HEK293T (cell line): Measurements from ENCODE around the gene MACROD2.

ENCODE experiments used
- CTCF ChIA-PET: fragments of 350-600 bp; formaldehyde crosslinking; extraction: SDS; loops from one replicate; lab custom pipeline; 2021; ENCODE audit warnings: antibody characterized with exemption, inconsistent platforms; lab: Yijun Ruan, JAX
- POLR2A ChIA-PET: fragments of 350-600 bp; formaldehyde crosslinking; extraction: SDS; loops from one replicate; lab custom pipeline; 2020; ENCODE audit warnings: antibody characterized with exemption, inconsistent platforms; lab: Yijun Ruan, JAX
- DNase-seq: peaks from one replicate; pipeline ENCODE4 v3.0.0; 2012; ENCODE audit warnings: mixed read lengths; ENCODE audit errors: extremely low spot score
- ARNT ChIP-seq: fragments of 450-650 bp; IDR thresholded peaks from 2 replicates; pipeline ENCODE4 v1.6.1; 2017; ENCODE audit warnings: mild to moderate bottlenecking
- BHLHE40 ChIP-seq: fragments of 450-650 bp; IDR thresholded peaks from 2 replicates; pipeline ENCODE4 v1.6.1; 2016; ENCODE audit warnings: mild to moderate bottlenecking, moderate library complexity, borderline replicate concordance
- CTBP1 ChIP-seq: fragments of 450-650 bp; IDR thresholded peaks from 2 replicates; pipeline ENCODE4 v1.6.1; 2016; ENCODE audit warnings: borderline replicate concordance
- ELF4 ChIP-seq: fragments of 450-650 bp; IDR thresholded peaks from 2 replicates; pipeline ENCODE4 v1.6.1; 2017; ENCODE audit warnings: antibody characterized with exemption
- FOXA1 ChIP-seq: fragments of 450-650 bp; IDR thresholded peaks from 2 replicates; pipeline ENCODE4 v1.6.1; 2016; ENCODE audit warnings: mild to moderate bottlenecking
- FOXK2 ChIP-seq: fragments of 450-650 bp; IDR thresholded peaks from 2 replicates; pipeline ENCODE4 v1.6.1; 2016; ENCODE audit warnings: mild to moderate bottlenecking
- FOXM1 ChIP-seq: fragments of 450-650 bp; IDR thresholded peaks from 2 replicates; pipeline ENCODE4 v1.6.1; 2017; ENCODE audit warnings: mild to moderate bottlenecking, borderline replicate concordance
- HDGF ChIP-seq: fragments of 450-650 bp; IDR thresholded peaks from 2 replicates; pipeline ENCODE4 v1.6.1; 2017; ENCODE audit warnings: antibody characterized with exemption, borderline replicate concordance
- L3MBTL2 ChIP-seq: fragments of 450-650 bp; conservative IDR thresholded peaks from 2 replicates; pipeline ENCODE4 v1.6.1; 2016; ENCODE audit warnings: mild to moderate bottlenecking
- LEF1 ChIP-seq: fragments of 450-650 bp; IDR thresholded peaks from 2 replicates; pipeline ENCODE4 v1.6.1; 2017; ENCODE audit warnings: mild to moderate bottlenecking, borderline replicate concordance
- NFRKB ChIP-seq: fragments of 450-650 bp; IDR thresholded peaks from 2 replicates; pipeline ENCODE4 v1.6.1; 2016; ENCODE audit warnings: mild to moderate bottlenecking, moderate library complexity
- SP1 ChIP-seq: fragments of 450-650 bp; IDR thresholded peaks from 2 replicates; pipeline ENCODE4 v1.6.1; 2017
- SUZ12 ChIP-seq: fragments of 450-650 bp; IDR thresholded peaks from 2 replicates; pipeline ENCODE4 v1.6.1; 2016; ENCODE audit warnings: mild to moderate bottlenecking
- TARDBP ChIP-seq: fragments of 450-650 bp; IDR thresholded peaks from 2 replicates; pipeline ENCODE4 v1.6.1; 2016
- ZNF384 ChIP-seq: fragments of 450-650 bp; IDR thresholded peaks from 2 replicates; pipeline ENCODE4 v1.6.1; 2016
- TF ChIP-seq, protein P1 (sequence below): fragments of 450-650 bp; IDR thresholded peaks from 2 replicates; pipeline ENCODE4 v1.6.1; 2016

Gene MACROD2

DNA sequence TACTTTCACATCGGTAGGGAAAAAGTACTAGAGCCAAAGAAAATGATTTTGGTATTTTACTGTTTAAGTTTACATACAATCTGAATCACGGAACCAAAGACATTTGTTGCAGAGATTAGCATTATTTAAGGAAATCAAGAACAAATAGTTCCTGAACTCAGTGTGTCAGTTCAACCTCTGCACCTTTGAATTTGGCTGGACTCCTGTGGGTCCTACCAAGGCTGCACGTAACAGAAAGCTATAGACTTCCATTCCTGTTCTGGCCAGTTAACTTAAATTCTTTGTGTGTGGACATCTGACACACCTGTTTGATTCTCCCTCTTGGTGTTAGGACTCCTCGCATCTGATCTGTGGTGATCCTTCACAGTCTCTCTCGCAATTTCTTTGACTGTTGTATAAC is 69.6 kb downstream of the MACROD2 start:
- TF ChIP-seq CTBP1 (no peak), TARDBP (no peak), FOXM1 (no peak), ARNT (no peak), HDGF (no peak), LEF1 (no peak), FOXA1 (no peak), SP1 (no peak), NFRKB (no peak), FOXK2 (no peak), ZNF384 (no peak), SUZ12 (no peak), ELF4 (no peak), L3MBTL2 (no peak), BHLHE40 (no peak)
- TF ChIP-seq, protein P1, sequence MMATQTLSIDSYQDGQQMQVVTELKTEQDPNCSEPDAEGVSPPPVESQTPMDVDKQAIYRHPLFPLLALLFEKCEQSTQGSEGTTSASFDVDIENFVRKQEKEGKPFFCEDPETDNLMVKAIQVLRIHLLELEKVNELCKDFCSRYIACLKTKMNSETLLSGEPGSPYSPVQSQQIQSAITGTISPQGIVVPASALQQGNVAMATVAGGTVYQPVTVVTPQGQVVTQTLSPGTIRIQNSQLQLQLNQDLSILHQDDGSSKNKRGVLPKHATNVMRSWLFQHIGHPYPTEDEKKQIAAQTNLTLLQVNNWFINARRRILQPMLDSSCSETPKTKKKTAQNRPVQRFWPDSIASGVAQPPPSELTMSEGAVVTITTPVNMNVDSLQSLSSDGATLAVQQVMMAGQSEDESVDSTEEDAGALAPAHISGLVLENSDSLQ, result no peak
- CTCF ChIA-PET, result no interaction called here
- POLR2A ChIA-PET, result no interaction called here
- no peak for DNase-seq

DNA sequence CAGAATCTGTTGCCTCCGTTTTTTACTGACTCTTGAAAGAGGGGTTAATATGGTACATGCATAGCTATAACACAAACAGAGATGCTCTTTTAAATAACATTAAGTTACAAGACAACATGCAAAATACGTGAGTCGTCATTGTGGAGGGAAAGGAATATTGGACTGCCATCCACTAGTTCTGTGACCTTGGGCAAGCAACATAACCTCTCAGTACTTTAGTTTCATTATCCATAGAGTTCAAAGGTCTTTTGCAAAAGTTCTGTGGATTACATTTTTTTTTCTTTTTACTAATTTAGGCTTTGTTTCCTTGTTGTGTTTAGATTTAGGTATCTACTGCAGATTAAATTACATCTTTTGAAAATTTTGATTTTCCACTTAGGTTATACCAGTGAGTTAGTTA is 70.5 kb downstream of the MACROD2 start:
- ChIA-PET POLR2A (no interaction called here), CTCF (no interaction called here)
- DNase-seq, result no peak
- no peak for TF ChIP-seq SUZ12

DNA sequence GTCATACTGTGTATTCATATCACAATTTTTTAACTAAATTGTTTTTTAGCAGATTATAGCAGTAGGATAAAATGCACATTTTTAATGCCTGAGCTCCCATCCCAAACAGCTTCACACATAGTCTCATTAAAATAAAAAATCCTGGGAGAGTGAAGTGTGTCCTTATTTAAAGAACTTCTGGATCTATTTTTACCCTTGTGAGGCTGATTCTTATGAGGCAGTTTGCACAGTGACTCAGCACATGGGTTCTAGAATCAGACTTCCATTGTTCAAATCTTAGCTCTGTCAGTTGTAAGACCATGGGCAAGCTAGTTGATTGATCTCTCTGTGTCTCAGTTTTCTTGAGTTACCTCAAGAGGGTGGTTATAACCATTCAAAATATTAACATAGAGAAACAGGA is 72.3 kb downstream of the MACROD2 start:
- CTCF ChIA-PET, result no interaction called here

DNA sequence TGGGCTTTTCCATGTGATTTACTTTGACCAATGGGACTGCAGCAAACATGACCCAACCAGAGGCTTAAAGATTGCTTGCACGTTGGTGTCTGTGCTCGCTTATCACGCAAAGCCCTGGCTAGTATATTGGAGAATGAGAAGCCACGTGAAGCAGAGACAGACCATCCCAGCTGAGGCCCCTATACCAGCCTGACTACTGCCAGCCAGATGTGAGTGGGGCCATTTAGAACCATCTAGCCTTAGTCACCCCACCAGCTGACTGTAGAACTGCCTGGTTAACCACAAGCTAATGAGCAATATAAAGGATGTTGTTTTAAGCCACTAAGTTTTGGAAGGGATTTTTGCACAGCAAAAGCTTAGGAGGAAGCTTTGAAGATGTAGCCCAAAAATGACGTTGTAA is 74.5 kb downstream of the MACROD2 start:
- POLR2A ChIA-PET, result no interaction called here
- CTCF ChIA-PET, result no interaction called here
- no peak for DNase-seq
- TF ChIP-seq HDGF (no peak), NFRKB (no peak), CTBP1 (no peak), FOXK2 (no peak), TARDBP (no peak), SP1 (no peak), BHLHE40 (no peak), FOXA1 (no peak), ARNT (no peak), LEF1 (no peak), SUZ12 (no peak), FOXM1 (no peak), L3MBTL2 (no peak), ZNF384 (no peak), ELF4 (no peak)
- TF ChIP-seq, protein P1, result no peak

More for the DNA sequence above, 72.3 kb downstream of the MACROD2 start:
- POLR2A ChIA-PET, result no interaction called here
- DNase-seq, result no peak
- no peak for TF ChIP-seq ARNT
- TF ChIP-seq L3MBTL2, result no peak
- TF ChIP-seq, protein P1, result no peak
- TF ChIP-seq SUZ12, result no peak
- TF ChIP-seq NFRKB, result no peak
- TF ChIP-seq TARDBP, result no peak
- TF ChIP-seq LEF1, result no peak
- TF ChIP-seq FOXM1, result no peak
- no peak for TF ChIP-seq ELF4
- TF ChIP-seq FOXK2, result no peak
- no peak for TF ChIP-seq BHLHE40
- no peak for TF ChIP-seq FOXA1
- TF ChIP-seq ZNF384, result no peak
- no peak for TF ChIP-seq SP1
- TF ChIP-seq CTBP1, result no peak
- no peak for TF ChIP-seq HDGF

DNA sequence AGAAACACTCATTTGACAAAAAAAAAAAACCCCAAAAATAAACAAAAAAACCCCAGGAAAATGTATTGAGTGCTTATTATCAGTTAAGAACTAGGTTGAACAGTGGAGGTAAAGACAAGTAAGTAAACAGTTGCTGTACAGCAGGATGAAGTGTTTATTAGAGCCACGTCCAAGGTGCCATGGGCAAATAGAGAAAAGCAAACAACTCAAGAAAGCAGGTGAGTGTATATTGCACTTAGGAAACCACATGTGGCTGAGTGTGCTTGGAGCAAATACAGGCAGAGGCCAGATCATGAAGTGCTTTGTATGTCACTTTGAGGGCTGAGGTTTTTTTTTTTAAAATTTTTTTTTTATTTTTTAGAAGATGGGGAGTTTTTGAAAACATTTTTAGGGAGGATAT is 98.3 kb downstream of the MACROD2 start:
- POLR2A ChIA-PET, result no interaction called here
- CTCF ChIA-PET, result no interaction called here
- DNase-seq, result no peak

More for the DNA sequence above, 98.3 kb downstream of the MACROD2 start:
- TF ChIP-seq FOXA1 (no peak), ZNF384 (no peak), ELF4 (no peak), FOXM1 (no peak), SP1 (no peak), ARNT (no peak), L3MBTL2 (no peak), LEF1 (no peak), SUZ12 (no peak), NFRKB (no peak), TARDBP (no peak), BHLHE40 (no peak), HDGF (no peak)
- TF ChIP-seq, protein P1, result no peak
